Measurements from ENCODE around the gene MRPL11. TPM values are rescaled to one million over a fixed set of nuclear protein-coding genes. Genes with fewer than 3 reads are reported as not detected.
A peak's percentile ranks its signal among the peaks of the same experiment; 100 is the strongest.

MRPL11 gene
- total RNA-seq, 4 donors from 2014 or later, result 35.5 to 58.3 (median 39.7) TPM

DNA sequence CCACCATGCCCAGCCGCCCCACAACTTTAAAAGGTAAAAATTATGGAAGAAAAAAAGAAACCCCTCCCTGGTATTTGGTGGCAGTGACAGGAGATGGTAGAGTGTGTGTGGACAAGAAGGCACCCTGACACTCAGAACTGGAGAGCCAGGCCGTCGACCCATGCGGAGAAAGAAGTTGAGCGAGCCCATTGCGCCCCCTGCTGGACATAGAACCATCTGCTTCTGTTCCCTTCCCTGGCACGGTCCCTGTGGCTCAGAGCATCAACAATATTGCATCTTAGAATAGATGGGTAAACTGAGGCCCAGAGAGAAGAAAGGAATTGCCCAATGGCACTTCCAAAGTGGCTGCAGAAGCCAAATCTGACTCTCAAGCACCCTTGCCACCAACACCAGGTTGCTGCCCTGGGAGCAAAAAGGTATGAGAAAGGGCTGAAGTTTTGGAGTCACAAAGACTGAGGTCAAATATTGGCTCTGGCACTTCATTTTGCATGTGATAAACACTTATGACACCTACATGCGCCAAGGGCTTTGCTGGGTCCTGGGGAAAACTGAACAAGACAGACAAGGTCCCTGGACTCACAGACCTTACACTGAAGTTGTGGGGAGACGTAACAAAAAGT is 8.6 kb downstream of the MRPL11 start:
- H3K4me1 ChIP-seq, result no peaks in the 10 kb centered on the region
- H3K27me3 ChIP-seq, result no peaks in the 10 kb centered on the region
- intact Hi-C loops (cut with DNase I), result loop anchor here (2.0 kb wide), 1 partner anchor 21 kb away; no protein-coding TSS in a partner anchor
- WGBS, 2 donors, result 28 to 31% methylated on average over 9 of the region's 9 CpGs
- no peak overlapping the region for H3K4me3 ChIP-seq (replicated peaks in 1 of 3)
- H3K9me3 ChIP-seq, result no peaks in the 10 kb centered on the region
- no peak for TF ChIP-seq POLR2A (IDR thresholded peaks at IDR 0.05)
- TF ChIP-seq, protein P1, sequence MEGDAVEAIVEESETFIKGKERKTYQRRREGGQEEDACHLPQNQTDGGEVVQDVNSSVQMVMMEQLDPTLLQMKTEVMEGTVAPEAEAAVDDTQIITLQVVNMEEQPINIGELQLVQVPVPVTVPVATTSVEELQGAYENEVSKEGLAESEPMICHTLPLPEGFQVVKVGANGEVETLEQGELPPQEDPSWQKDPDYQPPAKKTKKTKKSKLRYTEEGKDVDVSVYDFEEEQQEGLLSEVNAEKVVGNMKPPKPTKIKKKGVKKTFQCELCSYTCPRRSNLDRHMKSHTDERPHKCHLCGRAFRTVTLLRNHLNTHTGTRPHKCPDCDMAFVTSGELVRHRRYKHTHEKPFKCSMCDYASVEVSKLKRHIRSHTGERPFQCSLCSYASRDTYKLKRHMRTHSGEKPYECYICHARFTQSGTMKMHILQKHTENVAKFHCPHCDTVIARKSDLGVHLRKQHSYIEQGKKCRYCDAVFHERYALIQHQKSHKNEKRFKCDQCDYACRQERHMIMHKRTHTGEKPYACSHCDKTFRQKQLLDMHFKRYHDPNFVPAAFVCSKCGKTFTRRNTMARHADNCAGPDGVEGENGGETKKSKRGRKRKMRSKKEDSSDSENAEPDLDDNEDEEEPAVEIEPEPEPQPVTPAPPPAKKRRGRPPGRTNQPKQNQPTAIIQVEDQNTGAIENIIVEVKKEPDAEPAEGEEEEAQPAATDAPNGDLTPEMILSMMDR (IDR thresholded peaks at IDR 0.05), result peak; percentile 35 to 75 (median 53)
- H3K36me3 ChIP-seq, result peaks cover 2% of the 10 kb centered on the region in 2 donors
- peak; percentile 70 for DNase-seq
- H3K27ac ChIP-seq, result no peak overlapping the region

DNA sequence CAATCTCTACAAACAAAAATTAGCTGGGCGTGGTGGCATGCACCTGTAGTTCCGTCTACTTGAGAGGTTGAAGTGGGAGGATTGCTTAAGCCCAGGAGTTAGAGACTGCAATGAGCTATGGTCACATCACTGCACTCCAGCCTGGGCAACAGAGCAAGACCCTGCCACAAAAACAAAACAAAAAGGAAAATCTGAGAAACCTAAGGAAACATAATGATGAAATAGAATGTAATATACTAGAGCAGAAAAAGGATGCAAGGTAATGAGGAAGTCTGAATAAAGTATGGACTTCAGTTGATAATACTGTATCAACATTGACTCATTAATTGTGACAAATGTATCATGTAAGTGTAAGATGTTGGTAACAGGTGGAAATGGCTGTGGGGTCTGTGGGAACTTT is 9.7 kb downstream of the MRPL11 start:
- no peaks in the 10 kb centered on the region for H3K27me3 ChIP-seq
- no peaks in the 10 kb centered on the region for H3K4me1 ChIP-seq
- no peak overlapping the region for H3K27ac ChIP-seq
- no peaks in the 10 kb centered on the region for H3K9me3 ChIP-seq
- H3K36me3 ChIP-seq, result no peaks in the 10 kb centered on the region
- DNase-seq, result no peak
- intact Hi-C loops (cut with DNase I), result no loop called here
- H3K4me3 ChIP-seq (replicated peaks in 1 of 3), result no peak overlapping the region
- WGBS, 2 donors, result 80 to 90% methylated on average over 2 of the region's 2 CpGs
- TF ChIP-seq POLR2A (IDR thresholded peaks at IDR 0.05), result no peak
- TF ChIP-seq, protein P1 (IDR thresholded peaks at IDR 0.05), result no peak

DNA sequence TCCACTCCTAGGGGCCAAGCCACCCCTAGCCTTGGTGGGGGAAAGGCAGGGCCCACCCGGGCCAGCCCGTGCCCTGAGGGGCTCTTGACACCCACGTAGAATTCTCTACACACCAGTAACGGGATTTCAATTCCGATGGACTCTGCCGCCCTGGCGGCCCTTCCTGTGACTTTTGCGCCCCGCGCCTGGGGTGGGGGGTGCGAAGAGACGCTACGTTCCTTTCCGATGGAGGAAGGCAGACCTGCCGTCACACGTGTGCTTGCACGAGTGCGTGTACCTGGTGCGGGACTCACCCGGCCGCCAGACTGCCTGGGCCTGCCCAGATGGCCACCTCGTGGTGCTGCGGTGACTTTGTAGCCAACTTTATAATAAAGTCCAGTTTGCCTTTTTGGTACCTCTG is 12.3 kb downstream of the MRPL11 start:
- no peaks in the 10 kb centered on the region for H3K9me3 ChIP-seq
- no peaks in the 10 kb centered on the region for H3K27me3 ChIP-seq
- no peak for DNase-seq
- TF ChIP-seq, protein P1 (IDR thresholded peaks at IDR 0.05), result no peak
- no peak for TF ChIP-seq POLR2A (IDR thresholded peaks at IDR 0.05)
- WGBS, 2 donors, result 46 to 61% methylated on average over 14 to 18 of the region's 23 CpGs
- no peak overlapping the region for H3K4me3 ChIP-seq (replicated peaks in 1 of 3)
- peaks cover 0 to 1% of the 10 kb centered on the region in 2 donors for H3K4me1 ChIP-seq
- intact Hi-C loops (cut with DNase I), result no loop called here
- no peak overlapping the region for H3K27ac ChIP-seq
- H3K36me3 ChIP-seq, result no peaks in the 10 kb centered on the region

DNA sequence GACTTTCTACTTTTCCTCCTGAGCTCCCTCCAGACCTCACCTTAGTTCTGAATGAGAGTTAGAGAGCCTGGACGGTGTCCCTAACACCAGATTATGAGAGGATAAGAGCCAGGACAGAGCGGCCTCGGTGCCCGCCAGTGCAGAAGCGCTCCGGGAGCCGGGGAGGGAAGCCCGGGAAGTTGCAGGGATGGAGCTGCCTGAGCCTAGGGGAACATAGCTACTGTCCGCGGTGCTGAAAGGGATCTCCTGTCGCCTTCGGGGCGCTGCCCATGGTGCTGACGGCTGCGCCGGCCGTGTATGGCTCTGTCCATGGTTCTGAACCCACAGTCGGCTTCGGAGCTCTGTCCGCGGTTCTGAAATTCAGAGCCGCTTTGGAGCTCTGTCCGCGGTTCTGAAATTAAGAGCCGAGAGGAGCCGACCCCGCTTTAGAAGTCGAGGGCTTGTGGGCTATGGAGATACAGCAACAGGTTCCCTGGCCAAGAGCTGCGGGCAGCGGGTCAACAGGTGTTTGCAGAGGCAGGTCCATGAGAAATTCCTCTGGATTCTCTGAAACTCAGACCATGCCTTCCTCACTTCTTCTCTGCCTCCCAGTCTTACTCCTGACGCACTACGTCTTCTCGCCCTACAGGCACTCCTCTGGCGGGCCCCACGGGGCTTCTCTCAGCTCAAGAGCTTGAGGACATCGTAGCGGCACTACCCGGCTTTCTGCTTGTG is 17.0 kb downstream of the MRPL11 start:
- Histone ChIP-seq H3K27me3 (no peaks in the 10 kb centered on the region), H3K4me1 (peaks cover 0 to 29% of the 10 kb centered on the region in 2 donors), H3K36me3 (no peaks in the 10 kb centered on the region), H3K9me3 (no peaks in the 10 kb centered on the region), H3K4me3 (replicated peaks in 1 of 3) (no peak overlapping the region), H3K27ac (no peak overlapping the region)
- DNase-seq, result peak; percentile 93 to 94
- WGBS, 2 donors, result 15 to 18% methylated on average over 22 to 33 of the region's 38 CpGs
- TF ChIP-seq, protein P1 (IDR thresholded peaks at IDR 0.05), result peak in 1 of 6 experiments; percentile 13
- no peak for TF ChIP-seq POLR2A (IDR thresholded peaks at IDR 0.05)
- intact Hi-C loops (cut with DNase I), result loop anchor here (5.0 kb wide), 1 partner anchor 134 kb away; the partner anchor contains the start of gene YIF1A
